K562 (cell line): ENCODE data around the gene LGI4.

Experiments
- POLR2A ChIP-seq: fragments of 450-650 bp; conservative IDR thresholded peaks from 2 replicates; pipeline ENCODE4 v1.6.1; 2016
- TF ChIP-seq, protein P1 (sequence below), 3 experiments: IDR thresholded peaks in 2 of 3; conservative IDR thresholded peaks in 1 of 3; 2 replicates each; pipeline ENCODE4 v1.5.1; 2011 to 2012; ENCODE audit warnings: low read length in 3 of 3, mild to moderate bottlenecking in 3 of 3, control low read depth in 2 of 3, improper control_type of control experiment in 1 of 3, inconsistent platforms in 1 of 3, low read depth in 1 of 3, mixed read lengths in 1 of 3, moderate library complexity in 1 of 3; ENCODE audit not compliant: insufficient read depth in 2 of 3
- TF ChIP-seq, protein P2 (sequence below): sonication (generic); formaldehyde crosslinking; IDR thresholded peaks from 2 replicates; pipeline ENCODE4 v1.8.0; 2022; ENCODE audit warnings: mild to moderate bottlenecking, low read depth, missing genetic modification reagents

DNA sequence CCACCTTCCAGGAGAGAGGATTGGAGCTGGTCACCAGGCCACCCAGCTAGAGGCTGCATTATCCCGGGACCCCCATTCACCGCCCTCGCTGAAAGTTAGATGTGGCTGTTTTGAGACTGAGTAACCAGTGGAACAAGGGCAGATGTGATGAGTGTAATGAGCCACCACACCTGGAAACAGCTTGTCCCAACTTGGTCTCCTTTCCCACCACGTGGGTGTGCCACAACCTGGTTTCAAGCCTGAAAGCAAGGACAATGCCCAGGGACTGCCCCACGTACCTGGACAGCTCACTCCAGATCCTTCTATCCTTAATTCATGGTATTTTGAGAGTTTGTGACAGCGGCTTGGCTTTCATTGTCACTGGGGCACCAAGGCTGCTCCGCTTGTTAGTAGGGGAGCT, 7.0 kb downstream of the LGI4 start:
- TF ChIP-seq POLR2A, result no peak
- TF ChIP-seq, protein P1, sequence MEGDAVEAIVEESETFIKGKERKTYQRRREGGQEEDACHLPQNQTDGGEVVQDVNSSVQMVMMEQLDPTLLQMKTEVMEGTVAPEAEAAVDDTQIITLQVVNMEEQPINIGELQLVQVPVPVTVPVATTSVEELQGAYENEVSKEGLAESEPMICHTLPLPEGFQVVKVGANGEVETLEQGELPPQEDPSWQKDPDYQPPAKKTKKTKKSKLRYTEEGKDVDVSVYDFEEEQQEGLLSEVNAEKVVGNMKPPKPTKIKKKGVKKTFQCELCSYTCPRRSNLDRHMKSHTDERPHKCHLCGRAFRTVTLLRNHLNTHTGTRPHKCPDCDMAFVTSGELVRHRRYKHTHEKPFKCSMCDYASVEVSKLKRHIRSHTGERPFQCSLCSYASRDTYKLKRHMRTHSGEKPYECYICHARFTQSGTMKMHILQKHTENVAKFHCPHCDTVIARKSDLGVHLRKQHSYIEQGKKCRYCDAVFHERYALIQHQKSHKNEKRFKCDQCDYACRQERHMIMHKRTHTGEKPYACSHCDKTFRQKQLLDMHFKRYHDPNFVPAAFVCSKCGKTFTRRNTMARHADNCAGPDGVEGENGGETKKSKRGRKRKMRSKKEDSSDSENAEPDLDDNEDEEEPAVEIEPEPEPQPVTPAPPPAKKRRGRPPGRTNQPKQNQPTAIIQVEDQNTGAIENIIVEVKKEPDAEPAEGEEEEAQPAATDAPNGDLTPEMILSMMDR (IDR thresholded peaks at IDR 0.05 in 2 of 3, conservative IDR thresholded peaks at IDR 0.05 in 1 of 3; ENCODE audit: insufficient read depth in 2 of 3, low read depth in 1 of 3, low read length in 3 of 3), result no peak
- TF ChIP-seq, protein P2, sequence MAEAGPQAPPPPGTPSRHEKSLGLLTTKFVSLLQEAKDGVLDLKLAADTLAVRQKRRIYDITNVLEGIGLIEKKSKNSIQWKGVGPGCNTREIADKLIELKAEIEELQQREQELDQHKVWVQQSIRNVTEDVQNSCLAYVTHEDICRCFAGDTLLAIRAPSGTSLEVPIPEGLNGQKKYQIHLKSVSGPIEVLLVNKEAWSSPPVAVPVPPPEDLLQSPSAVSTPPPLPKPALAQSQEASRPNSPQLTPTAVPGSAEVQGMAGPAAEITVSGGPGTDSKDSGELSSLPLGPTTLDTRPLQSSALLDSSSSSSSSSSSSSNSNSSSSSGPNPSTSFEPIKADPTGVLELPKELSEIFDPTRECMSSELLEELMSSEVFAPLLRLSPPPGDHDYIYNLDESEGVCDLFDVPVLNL, result no peak
